Measurements from ENCODE around the gene ACTL6B.

The ACTL6B gene

DNA sequence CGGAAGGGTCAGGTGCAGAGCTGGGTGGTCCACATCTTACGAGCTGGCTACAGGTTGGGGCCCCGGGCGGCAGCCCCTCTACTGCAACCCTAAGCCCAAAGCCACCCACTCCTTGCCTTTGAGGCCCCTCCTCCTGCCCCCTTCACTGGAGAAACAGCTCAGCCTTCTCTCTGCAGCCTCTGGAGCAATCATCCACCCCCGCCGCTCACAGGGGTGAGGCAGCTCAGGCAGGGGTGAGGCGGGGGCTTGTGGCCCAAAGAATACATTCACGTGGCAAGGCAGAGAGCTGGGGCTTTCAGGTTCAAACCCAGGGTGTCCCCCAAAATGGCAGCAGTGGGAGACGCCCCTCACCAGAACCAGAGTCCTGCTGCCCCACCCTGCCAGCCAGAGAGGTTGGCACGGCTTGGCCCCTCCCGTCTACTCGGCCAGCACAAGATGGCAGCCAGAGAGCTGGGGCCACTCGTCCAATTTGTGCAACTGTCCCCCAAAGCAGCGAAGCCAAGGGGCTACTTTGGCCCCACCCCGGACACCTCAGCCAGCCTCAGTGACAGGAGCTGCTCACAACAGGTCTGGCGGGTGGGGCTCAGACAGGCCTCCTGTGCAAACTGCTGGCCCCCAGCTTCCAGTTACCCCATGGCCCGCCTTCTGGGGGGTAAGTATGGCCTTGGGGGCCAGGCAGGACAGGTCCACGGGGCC lies 24.5 kb upstream of the ACTL6B start:
- no peak for DNase-seq (ENCODE audit: low spot score in 2 of 2)
- no peak overlapping the region for H3K27ac Mint-ChIP-seq (ENCODE audit: low read depth)
- H3K27me3 Mint-ChIP-seq = no peaks in the 10 kb centered on the region
- no peak for ATAC-seq (replicated peaks; ENCODE audit: extremely low read depth, poor library complexity, severe bottlenecking)
- no peak overlapping the region for H3K4me3 Mint-ChIP-seq
- H3K36me3 Mint-ChIP-seq (ENCODE audit: insufficient read depth) = peaks cover 33% of the 10 kb centered on the region
- no peaks in the 10 kb centered on the region for H3K9me3 Mint-ChIP-seq
- peaks cover 19% of the 10 kb centered on the region for H3K4me1 Mint-ChIP-seq

DNA sequence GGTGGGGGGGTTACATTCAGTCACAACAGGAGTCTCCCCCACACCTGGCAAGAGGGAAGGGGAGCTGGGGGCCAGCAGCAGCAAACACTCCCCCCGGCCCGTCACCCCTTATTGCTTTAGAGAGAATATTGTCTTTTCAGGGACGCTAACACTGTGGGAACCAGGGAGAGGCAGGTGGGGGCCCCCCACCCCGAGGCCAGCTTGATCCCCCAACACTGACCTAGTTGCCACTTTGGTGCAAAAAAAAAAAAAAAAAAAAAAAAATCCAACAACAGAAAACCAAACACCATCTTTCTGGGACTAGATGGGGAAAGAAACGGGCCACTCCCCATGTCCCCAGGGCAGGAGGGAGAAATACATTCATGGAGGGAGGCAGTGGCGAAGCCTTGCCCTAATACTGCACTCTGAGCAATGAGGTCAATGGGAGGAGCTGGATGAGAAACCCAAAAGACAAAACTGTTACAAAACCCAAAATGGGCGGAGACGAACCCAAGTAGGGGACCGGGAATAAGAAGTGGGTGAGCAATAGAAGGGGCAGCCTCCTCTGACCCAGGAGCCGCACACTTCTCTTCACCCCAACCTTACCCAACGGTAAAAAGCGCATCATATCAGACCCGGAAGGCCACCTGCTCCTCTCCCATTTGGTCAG lies 23.8 kb upstream of the ACTL6B start:
- ATAC-seq (replicated peaks; ENCODE audit: extremely low read depth, poor library complexity, severe bottlenecking) = no peak
- Mint-ChIP-seq H3K4me1 (peaks cover 19% of the 10 kb centered on the region), H3K36me3 (ENCODE audit: insufficient read depth) (peaks cover 34% of the 10 kb centered on the region), H3K27me3 (no peaks in the 10 kb centered on the region), H3K27ac (ENCODE audit: low read depth) (no peak overlapping the region), H3K4me3 (no peak overlapping the region), H3K9me3 (no peaks in the 10 kb centered on the region)
- no peak for DNase-seq (ENCODE audit: low spot score in 2 of 2)

GRCh38 chr7:100679129-100679926 lies 23.1 kb upstream of the ACTL6B start:
- peaks cover 19% of the 10 kb centered on the region for H3K4me1 Mint-ChIP-seq
- H3K4me3 Mint-ChIP-seq = no peak overlapping the region
- no peaks in the 10 kb centered on the region for H3K27me3 Mint-ChIP-seq
- H3K27ac Mint-ChIP-seq (ENCODE audit: low read depth) = peak overlapping the region; percentile 50
- H3K9me3 Mint-ChIP-seq = no peaks in the 10 kb centered on the region
- no peak for DNase-seq (ENCODE audit: low spot score in 2 of 2)
- ATAC-seq (replicated peaks; ENCODE audit: extremely low read depth, poor library complexity, severe bottlenecking) = no peak
- peaks cover 37% of the 10 kb centered on the region for H3K36me3 Mint-ChIP-seq (ENCODE audit: insufficient read depth)

DNA sequence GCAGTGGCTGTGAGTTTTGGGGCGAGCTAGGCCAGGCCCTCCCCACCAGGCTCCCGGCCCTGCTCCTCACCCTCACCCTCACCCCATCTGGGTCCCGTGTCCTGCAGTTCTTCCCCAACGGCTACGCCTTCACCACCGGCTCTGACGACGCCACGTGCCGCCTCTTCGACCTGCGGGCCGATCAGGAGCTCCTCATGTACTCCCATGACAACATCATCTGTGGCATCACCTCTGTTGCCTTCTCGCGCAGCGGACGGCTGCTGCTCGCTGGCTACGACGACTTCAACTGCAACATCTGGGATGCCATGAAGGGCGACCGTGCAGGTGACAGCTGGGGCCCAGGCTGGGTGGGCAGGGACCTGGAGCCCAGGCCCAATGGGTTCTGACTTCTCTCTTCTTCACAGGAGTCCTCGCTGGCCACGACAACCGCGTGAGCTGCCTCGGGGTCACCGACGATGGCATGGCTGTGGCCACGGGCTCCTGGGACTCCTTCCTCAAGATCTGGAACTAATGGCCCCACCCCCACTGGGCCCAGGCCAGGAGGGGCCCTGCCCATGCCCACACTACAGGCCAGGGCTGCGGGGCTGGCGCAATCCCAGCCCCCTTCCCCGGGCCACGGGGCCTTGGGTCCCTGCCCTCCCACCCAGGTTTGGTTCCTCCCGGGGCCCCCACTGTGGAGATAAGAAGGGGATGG lies 22.2 kb upstream of the ACTL6B start:
- Mint-ChIP-seq H3K36me3 (ENCODE audit: insufficient read depth) (peaks cover 41% of the 10 kb centered on the region), H3K9me3 (no peaks in the 10 kb centered on the region), H3K27me3 (no peaks in the 10 kb centered on the region), H3K4me1 (peaks cover 19% of the 10 kb centered on the region), H3K27ac (ENCODE audit: low read depth) (peak overlapping the region; percentile 76), H3K4me3 (peak overlapping the region; percentile 57)
- DNase-seq (ENCODE audit: low spot score in 2 of 2) = no peak
- ATAC-seq (replicated peaks; ENCODE audit: extremely low read depth, poor library complexity, severe bottlenecking) = no peak

DNA sequence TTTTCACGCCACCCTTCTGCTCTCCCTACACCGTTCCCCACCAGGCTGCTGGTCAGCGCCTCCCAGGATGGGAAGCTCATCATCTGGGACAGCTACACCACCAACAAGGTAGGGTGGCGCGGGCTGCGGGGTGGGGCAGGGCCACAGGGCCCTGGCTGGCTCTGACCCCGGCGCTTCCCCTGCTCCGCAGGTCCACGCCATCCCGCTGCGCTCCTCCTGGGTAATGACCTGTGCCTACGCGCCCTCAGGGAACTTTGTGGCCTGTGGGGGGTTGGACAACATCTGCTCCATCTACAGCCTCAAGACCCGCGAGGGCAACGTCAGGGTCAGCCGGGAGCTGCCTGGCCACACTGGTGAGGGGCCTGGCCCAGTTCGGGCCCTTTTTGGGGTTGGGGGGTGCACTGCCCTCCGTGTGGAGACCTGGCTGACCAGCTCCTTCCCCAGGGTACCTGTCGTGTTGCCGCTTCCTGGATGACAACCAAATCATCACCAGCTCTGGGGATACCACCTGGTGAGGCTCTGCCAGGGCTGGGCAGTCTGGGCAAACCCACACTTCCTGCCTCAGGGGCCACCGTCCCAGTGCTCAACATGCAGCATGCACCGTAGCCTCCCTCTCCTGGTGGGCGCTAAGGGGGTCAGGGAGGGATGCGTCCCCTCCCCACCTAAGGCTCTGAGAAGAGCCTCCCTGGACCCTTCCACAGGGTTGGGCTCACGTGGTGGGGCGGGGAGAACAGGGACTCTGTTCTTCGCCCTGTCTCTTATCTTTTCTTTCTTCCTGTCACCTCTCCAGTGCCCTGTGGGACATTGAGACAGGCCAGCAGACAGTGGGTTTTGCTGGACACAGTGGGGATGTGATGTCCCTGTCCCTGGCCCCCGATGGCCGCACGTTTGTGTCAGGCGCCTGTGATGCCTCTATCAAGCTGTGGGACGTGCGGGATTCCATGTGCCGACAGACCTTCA lies 21.3 kb upstream of the ACTL6B start:
- H3K27ac Mint-ChIP-seq (ENCODE audit: low read depth) = peak overlapping the region; percentile 76
- DNase-seq (ENCODE audit: low spot score in 2 of 2) = no peak
- peaks cover 49% of the 10 kb centered on the region for H3K36me3 Mint-ChIP-seq (ENCODE audit: insufficient read depth)
- peak overlapping the region; percentile 57 for H3K4me3 Mint-ChIP-seq
- H3K4me1 Mint-ChIP-seq = peaks cover 24% of the 10 kb centered on the region
- ATAC-seq (replicated peaks; ENCODE audit: extremely low read depth, poor library complexity, severe bottlenecking) = no peak
- no peaks in the 10 kb centered on the region for H3K9me3 Mint-ChIP-seq
- no peaks in the 10 kb centered on the region for H3K27me3 Mint-ChIP-seq

- ATAC-seq (replicated peaks; ENCODE audit: extremely low read depth, poor library complexity, severe bottlenecking) (no peak), DNase-seq (ENCODE audit: low spot score in 2 of 2) (no peak)
- Mint-ChIP-seq H3K36me3 (ENCODE audit: insufficient read depth) (peaks cover 50% of the 10 kb centered on the region), H3K4me1 (peaks cover 24% of the 10 kb centered on the region), H3K27ac (ENCODE audit: low read depth) (peak overlapping the region; percentile 90), H3K9me3 (no peaks in the 10 kb centered on the region), H3K27me3 (no peaks in the 10 kb centered on the region), H3K4me3 (peak overlapping the region; percentile 98)
Measured at GRCh38 chr7:100676501-100677306, 20.5 kb upstream of the ACTL6B start.

DNA sequence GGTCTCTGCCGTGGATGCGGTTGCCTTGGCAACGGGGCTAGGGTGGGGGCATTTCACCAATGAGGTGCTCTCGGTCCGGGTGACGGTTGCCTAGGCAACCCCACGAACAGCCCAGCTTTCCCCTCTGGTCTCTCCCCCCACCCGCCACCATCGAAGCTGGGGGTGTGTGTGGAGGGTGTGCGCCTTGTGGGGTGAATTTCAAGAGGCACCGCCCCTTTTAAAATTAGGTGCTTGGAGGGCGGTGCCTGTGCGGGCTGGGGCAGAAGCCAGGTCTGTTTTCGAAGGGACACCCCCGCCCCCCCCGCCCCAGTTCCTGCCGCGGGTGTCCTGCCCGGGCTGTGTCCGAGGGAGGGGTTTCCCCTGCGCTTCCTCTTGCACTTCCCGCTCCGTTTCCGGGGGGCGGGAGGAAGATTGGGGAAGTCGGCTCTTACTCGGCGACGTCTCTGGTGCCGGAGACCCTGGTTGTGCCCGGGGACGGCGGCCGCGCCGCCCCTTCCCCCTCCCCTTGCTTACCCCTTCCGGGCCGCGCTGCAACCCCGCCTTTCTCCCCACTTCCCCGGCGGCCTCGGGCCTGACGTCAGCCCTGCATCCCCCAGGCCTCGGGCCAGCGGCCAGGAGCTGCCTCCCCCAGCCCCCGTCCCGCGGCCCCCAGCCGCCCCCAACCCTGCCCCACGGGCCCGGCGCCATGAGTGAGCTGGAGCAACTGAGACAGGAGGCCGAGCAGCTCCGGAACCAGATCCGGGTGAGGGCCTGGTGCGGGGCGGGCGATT lies 19.5 kb upstream of the ACTL6B start:
- no peaks in the 10 kb centered on the region for H3K27me3 Mint-ChIP-seq
- ATAC-seq (replicated peaks; ENCODE audit: extremely low read depth, poor library complexity, severe bottlenecking) = peak; percentile 67
- peak; percentile 73 to 89 for DNase-seq (ENCODE audit: low spot score in 2 of 2)
- H3K27ac Mint-ChIP-seq (ENCODE audit: low read depth) = peak overlapping the region; percentile 90
- peak overlapping the region; percentile 98 for H3K4me3 Mint-ChIP-seq
- H3K4me1 Mint-ChIP-seq = peaks cover 24% of the 10 kb centered on the region
- H3K36me3 Mint-ChIP-seq (ENCODE audit: insufficient read depth) = peaks cover 50% of the 10 kb centered on the region
- no peaks in the 10 kb centered on the region for H3K9me3 Mint-ChIP-seq

- Mint-ChIP-seq H3K4me3 (peak overlapping the region; percentile 98), H3K27ac (ENCODE audit: low read depth) (peak overlapping the region; percentile 95), H3K4me1 (peaks cover 21% of the 10 kb centered on the region), H3K9me3 (no peaks in the 10 kb centered on the region), H3K27me3 (no peaks in the 10 kb centered on the region), H3K36me3 (ENCODE audit: insufficient read depth) (peaks cover 44% of the 10 kb centered on the region)
- peak; percentile 7 for ATAC-seq (replicated peaks; ENCODE audit: extremely low read depth, poor library complexity, severe bottlenecking)
- DNase-seq (ENCODE audit: low spot score in 2 of 2) = peak in 1 of 2 donors; percentile 31
Measured at GRCh38 chr7:100675105-100675451, 18.8 kb upstream of the ACTL6B start.

DNA sequence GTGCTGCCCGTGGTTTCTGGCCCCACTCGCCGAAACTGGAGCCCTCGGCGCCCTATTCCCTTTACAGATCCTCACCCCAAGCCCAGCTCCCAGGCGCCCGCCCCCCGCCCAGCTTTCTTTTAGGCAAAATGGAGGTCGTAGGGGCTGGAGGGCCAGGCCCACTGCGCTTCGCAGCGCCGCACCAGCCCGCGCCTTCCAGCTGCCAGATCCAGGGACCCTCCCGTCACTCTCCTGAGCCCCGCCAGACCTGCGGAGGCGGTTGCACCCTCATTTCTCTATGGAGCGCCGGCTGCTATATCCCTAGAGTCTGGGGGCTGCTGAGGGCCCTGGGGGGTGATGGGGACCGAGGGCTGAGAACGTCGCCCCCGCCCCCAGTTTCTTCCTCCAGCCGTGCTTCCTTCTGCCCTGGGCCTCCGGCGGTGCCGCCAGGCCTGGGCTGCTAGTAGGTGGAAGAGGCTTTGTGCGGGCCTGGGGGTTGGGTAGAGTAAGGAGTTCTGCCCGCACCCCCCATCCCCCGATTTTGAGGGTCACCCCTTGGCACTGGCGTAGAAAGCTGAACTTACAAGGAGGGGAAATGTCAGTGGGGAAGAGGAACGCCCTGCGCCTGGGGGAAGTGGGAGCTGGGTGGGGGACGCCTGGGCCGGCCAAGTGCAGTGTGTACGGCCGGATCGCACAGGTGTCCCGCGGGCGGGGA lies 18.3 kb upstream of the ACTL6B start:
- DNase-seq (ENCODE audit: low spot score in 2 of 2) = no peak
- H3K27ac Mint-ChIP-seq (ENCODE audit: low read depth) = peak overlapping the region; percentile 95
- no peaks in the 10 kb centered on the region for H3K27me3 Mint-ChIP-seq
- peaks cover 40% of the 10 kb centered on the region for H3K36me3 Mint-ChIP-seq (ENCODE audit: insufficient read depth)
- H3K4me1 Mint-ChIP-seq = peaks cover 18% of the 10 kb centered on the region
- H3K4me3 Mint-ChIP-seq = peak overlapping the region; percentile 98
- ATAC-seq (replicated peaks; ENCODE audit: extremely low read depth, poor library complexity, severe bottlenecking) = no peak
- H3K9me3 Mint-ChIP-seq = no peaks in the 10 kb centered on the region

DNA sequence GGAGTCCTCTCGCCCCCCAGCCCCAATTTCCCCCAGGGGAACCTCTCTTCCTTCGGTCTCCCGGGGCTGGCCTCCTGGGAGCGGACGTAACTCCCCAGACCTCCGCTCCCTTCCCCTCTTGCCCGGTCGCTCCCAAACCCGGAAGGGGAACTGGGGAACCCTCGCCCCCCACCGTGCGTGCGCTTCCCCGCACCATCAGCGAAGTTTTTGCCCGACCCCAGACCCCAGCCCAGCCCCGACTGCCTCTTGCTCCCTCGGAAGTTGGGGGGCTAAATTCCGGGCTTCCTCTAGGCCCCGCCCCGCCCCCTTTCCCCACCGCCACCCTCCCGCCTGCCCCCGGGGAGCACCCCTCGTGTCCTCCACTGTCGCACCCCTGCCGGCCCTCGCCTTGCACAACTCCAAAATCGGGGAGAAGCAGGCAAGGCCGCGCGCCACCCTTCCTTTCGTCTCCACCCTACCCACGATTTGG lies 17.7 kb upstream of the ACTL6B start:
- Mint-ChIP-seq H3K4me1 (peaks cover 12% of the 10 kb centered on the region), H3K4me3 (peak overlapping the region; percentile 98), H3K9me3 (no peaks in the 10 kb centered on the region), H3K27ac (ENCODE audit: low read depth) (peak overlapping the region; percentile 95), H3K27me3 (no peaks in the 10 kb centered on the region), H3K36me3 (ENCODE audit: insufficient read depth) (peaks cover 38% of the 10 kb centered on the region)
- no peak for ATAC-seq (replicated peaks; ENCODE audit: extremely low read depth, poor library complexity, severe bottlenecking)
- peak; percentile 37 to 41 for DNase-seq (ENCODE audit: low spot score in 2 of 2)
